Vagina (tissue), 2 donors: ENCODE results near the gene SELENOO. TPM values are rescaled to one million over a fixed set of nuclear protein-coding genes. Genes with fewer than 3 reads are reported as not detected.

Experiments
- DNase-seq, 2 donors: peaks; one replicate each; pipeline ENCODE4 v3.0.0-alpha.2; 2017; ENCODE audit errors: extremely low spot score in 2 of 2
- H3K27ac ChIP-seq: fragments of 200-600 bp; sonication (generic); one replicate; pipeline ENCODE4 v1.5.1; 2019
- H3K27me3 ChIP-seq: fragments of 200-600 bp; sonication (generic); one replicate; pipeline ENCODE4 v1.5.1; 2019
- H3K36me3 ChIP-seq, 2 donors: fragments of 200-600 bp; sonication (generic); one replicate each; pipeline ENCODE4 v1.5.1; 2017 to 2019
- H3K4me1 ChIP-seq: fragments of 200-600 bp; sonication (generic); one replicate; pipeline ENCODE4 v1.5.1; 2019
- H3K4me3 ChIP-seq, 2 donors: fragments of 200-600 bp; sonication (generic); 1 replicate in 1 of 2; 2 replicates in 1 of 2; pipeline ENCODE4 v1.5.1; 2016 to 2019
- H3K9me3 ChIP-seq: fragments of 200-600 bp; sonication (generic); one replicate; pipeline ENCODE4 v1.5.1; 2019
- CTCF ChIP-seq, 3 experiments: fragments of 450-650 bp in 2 of 3; fragments of 200-600 bp in 1 of 3; sonication (generic) in 1 of 3; IDR thresholded peaks; one replicate each; pipeline ENCODE4 v1.5.1; 2017 to 2019; ENCODE audit warnings: antibody characterized with exemption in 3 of 3, mild to moderate bottlenecking in 2 of 3, moderate library complexity in 2 of 3
- POLR2A ChIP-seq, 2 donors: fragments of 450-650 bp; IDR thresholded peaks; one replicate each; pipeline ENCODE4 v1.6.1; 2017; ENCODE audit warnings: antibody characterized with exemption in 2 of 2, mild to moderate bottlenecking in 2 of 2, moderate library complexity in 2 of 2
- POLR2AphosphoS5 ChIP-seq, 2 donors: sonication (generic); formaldehyde crosslinking; IDR thresholded peaks; one replicate each; pipeline ENCODE4 v1.9.0; 2017; ENCODE audit warnings: antibody characterized with exemption in 2 of 2, mild to moderate bottlenecking in 2 of 2, low read depth in 1 of 2; ENCODE audit not compliant: insufficient read depth in 1 of 2
- intact Hi-C: fragments of 100-400 bp; cut with DNase I; formaldehyde crosslinking; loops from one replicate; pipeline ENCODE4 v1.15.1; 2023
- total RNA-seq: library from RNA; depleted of rRNA; stranded (reverse); fragments of >200 nt; gene quantifications from one replicate; pipeline ENCODE4 v1.2.3, GENCODE V29; 2016

Gene SELENOO
- total RNA-seq, 1 donor from 2014 or later = 39.0 TPM

GRCh38 chr22:50186761-50187523 lies 13.9 kb upstream of the SELENOO start:
- intact Hi-C loops = no loop called here
- TF ChIP-seq POLR2A (IDR thresholded peaks at IDR 0.05) (no peak), CTCF (IDR thresholded peaks at IDR 0.05) (no peak), POLR2AphosphoS5 (IDR thresholded peaks at IDR 0.05; ENCODE audit: insufficient read depth in 1 of 2, low read depth in 1 of 2) (no peak)
- Histone ChIP-seq H3K4me1 (peaks cover 69% of the 10 kb centered on the region), H3K27me3 (no peaks in the 10 kb centered on the region), H3K27ac (peak overlapping the region; percentile 75), H3K36me3 (no peaks in the 10 kb centered on the region), H3K9me3 (no peaks in the 10 kb centered on the region), H3K4me3 (peak overlapping the region; percentile 65 to 78)
- DNase-seq = no peak

GRCh38 chr22:50188356-50188755 lies 12.5 kb upstream of the SELENOO start:
- intact Hi-C loops = no loop called here
- H3K4me1 ChIP-seq = peaks cover 82% of the 10 kb centered on the region
- no peak for DNase-seq
- no peaks in the 10 kb centered on the region for H3K27me3 ChIP-seq
- no peaks in the 10 kb centered on the region for H3K36me3 ChIP-seq
- no peaks in the 10 kb centered on the region for H3K9me3 ChIP-seq
- TF ChIP-seq CTCF (IDR thresholded peaks at IDR 0.05) = no peak
- TF ChIP-seq POLR2AphosphoS5 (IDR thresholded peaks at IDR 0.05; ENCODE audit: insufficient read depth in 1 of 2, low read depth in 1 of 2) = no peak
- TF ChIP-seq POLR2A (IDR thresholded peaks at IDR 0.05) = no peak
- peak overlapping the region; percentile 89 for H3K27ac ChIP-seq
- no peak overlapping the region for H3K4me3 ChIP-seq

- peak overlapping the region; percentile 89 for H3K27ac ChIP-seq
- no peaks in the 10 kb centered on the region for H3K9me3 ChIP-seq
- no peak for DNase-seq
- peaks cover 73% of the 10 kb centered on the region for H3K4me1 ChIP-seq
- intact Hi-C loops = no loop called here
- peaks cover 0 to 5% of the 10 kb centered on the region in 2 donors for H3K36me3 ChIP-seq
- no peak overlapping the region for H3K4me3 ChIP-seq
- TF ChIP-seq POLR2AphosphoS5 (IDR thresholded peaks at IDR 0.05; ENCODE audit: insufficient read depth in 1 of 2, low read depth in 1 of 2) = no peak
- no peak for TF ChIP-seq CTCF (IDR thresholded peaks at IDR 0.05)
- TF ChIP-seq POLR2A (IDR thresholded peaks at IDR 0.05) = no peak
- H3K27me3 ChIP-seq = no peaks in the 10 kb centered on the region
These were observed 11.5 kb upstream of the SELENOO start for GRCh38 chr22:50189184-50189848.

- peaks cover 68% of the 10 kb centered on the region for H3K4me1 ChIP-seq
These were observed 11.0 kb upstream of the SELENOO start for GRCh38 chr22:50189849-50190181.

More at GRCh38 chr22:50189849-50190181, 11.0 kb upstream of the SELENOO start:
- DNase-seq = no peak
- Histone ChIP-seq H3K4me3 (peak overlapping the region; percentile 43 to 53), H3K36me3 (peaks cover 0 to 10% of the 10 kb centered on the region in 2 donors), H3K27me3 (no peaks in the 10 kb centered on the region), H3K27ac (peak overlapping the region; percentile 89), H3K9me3 (no peaks in the 10 kb centered on the region)
- intact Hi-C loops = loop anchor here (5.0 to 10.0 kb wide), 2 partner anchors 223 to 265 kb away; no protein-coding TSS in a partner anchor
- TF ChIP-seq CTCF (IDR thresholded peaks at IDR 0.05) = no peak
- TF ChIP-seq POLR2A (IDR thresholded peaks at IDR 0.05) = no peak
- TF ChIP-seq POLR2AphosphoS5 (IDR thresholded peaks at IDR 0.05; ENCODE audit: insufficient read depth in 1 of 2, low read depth in 1 of 2) = no peak
